AG04449 (cell line): ENCODE data around the gene PPP2R2B.

Experiments
- CTCF ChIA-PET: fragments of 350-600 bp; formaldehyde crosslinking; extraction: SDS; loops from one replicate; lab custom pipeline; 2021; ENCODE audit warnings: antibody characterized with exemption; lab: Yijun Ruan, JAX
- POLR2A ChIA-PET: fragments of 400-600, 350-600 bp; formaldehyde crosslinking; extraction: SDS; loops from one replicate; lab custom pipeline; 2020; ENCODE audit warnings: antibody characterized with exemption, inconsistent platforms; lab: Yijun Ruan, JAX
- DNase-seq: peaks from one replicate; pipeline ENCODE4 v3.0.0-alpha.2; 2010; ENCODE audit warnings: low read depth, low spot score
- H3K4me3 ChIP-seq: 2 replicates; pipeline ENCODE4 v1.5.1; 2011; ENCODE audit warnings: low read depth, mild to moderate bottlenecking, control low read depth, low read length
- TF ChIP-seq, protein P1 (sequence below): IDR thresholded peaks from one replicate; pipeline ENCODE4 v1.5.1; 2011; ENCODE audit warnings: mild to moderate bottlenecking, moderate library complexity, low read length, control low read depth, inconsistent platforms; ENCODE audit not compliant: insufficient read depth; ENCODE audit errors: missing control alignments

Gene PPP2R2B

DNA sequence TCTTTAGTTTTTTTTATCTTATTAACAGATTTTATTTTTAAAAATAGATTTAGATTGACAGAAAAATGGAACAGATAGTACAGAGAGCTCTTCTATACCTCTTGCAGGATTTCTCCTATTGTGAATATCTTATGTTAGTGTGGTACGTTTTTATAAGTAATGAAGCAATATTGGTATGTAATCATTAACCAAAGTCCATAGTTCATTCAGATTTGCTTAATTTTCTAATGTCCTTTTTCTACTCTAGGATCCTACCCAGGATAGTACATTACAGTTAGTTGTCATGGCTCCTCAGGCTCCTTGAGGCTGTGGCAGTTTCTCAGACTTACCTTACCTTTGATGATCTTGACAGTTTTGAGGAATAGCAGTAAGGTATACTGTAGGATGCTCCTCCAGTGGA lies 30.4 kb downstream of the PPP2R2B start:
- ChIA-PET CTCF (no interaction called here), POLR2A (no interaction called here)
- TF ChIP-seq, protein P1, sequence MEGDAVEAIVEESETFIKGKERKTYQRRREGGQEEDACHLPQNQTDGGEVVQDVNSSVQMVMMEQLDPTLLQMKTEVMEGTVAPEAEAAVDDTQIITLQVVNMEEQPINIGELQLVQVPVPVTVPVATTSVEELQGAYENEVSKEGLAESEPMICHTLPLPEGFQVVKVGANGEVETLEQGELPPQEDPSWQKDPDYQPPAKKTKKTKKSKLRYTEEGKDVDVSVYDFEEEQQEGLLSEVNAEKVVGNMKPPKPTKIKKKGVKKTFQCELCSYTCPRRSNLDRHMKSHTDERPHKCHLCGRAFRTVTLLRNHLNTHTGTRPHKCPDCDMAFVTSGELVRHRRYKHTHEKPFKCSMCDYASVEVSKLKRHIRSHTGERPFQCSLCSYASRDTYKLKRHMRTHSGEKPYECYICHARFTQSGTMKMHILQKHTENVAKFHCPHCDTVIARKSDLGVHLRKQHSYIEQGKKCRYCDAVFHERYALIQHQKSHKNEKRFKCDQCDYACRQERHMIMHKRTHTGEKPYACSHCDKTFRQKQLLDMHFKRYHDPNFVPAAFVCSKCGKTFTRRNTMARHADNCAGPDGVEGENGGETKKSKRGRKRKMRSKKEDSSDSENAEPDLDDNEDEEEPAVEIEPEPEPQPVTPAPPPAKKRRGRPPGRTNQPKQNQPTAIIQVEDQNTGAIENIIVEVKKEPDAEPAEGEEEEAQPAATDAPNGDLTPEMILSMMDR: no peak
- H3K4me3 ChIP-seq: no peak overlapping the region
- DNase-seq: no peak

GRCh38 chr5:146840016-146840415 lies 38.5 kb downstream of the PPP2R2B start:
- no peak overlapping the region for H3K4me3 ChIP-seq
- TF ChIP-seq, protein P1: no peak
- no peak for DNase-seq
- POLR2A ChIA-PET: no interaction called here
- CTCF ChIA-PET: no interaction called here

DNA sequence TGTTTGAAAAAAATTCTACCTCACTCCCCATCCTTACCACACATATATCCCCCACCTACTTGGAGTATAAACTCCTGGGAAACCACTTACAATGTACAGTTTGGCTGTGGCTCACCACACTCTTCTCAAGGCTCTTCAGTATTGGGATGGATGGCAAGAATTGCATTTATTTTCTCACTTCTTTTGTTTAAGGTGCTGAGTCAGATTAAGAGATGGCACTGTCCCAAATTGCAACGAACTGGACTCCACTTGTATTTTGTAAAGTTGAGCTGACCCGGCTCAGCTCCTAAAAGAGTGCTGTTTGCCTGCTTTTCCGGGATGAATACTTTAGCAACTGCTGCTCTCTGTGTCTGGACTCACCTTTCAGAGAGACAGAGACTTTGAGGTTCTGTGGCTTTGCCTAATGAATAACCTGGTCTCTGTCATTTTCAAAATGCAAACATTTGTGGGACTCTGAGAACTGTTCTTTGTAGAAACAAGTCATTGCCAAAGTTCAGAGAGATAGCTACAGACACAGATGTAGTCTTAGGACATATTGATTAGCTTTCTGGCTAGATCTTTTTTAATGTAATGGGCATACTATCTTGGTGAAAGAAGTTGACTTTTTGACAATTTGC lies 42.2 kb downstream of the PPP2R2B start:
- POLR2A ChIA-PET: no interaction called here
- DNase-seq: no peak
- CTCF ChIA-PET: no interaction called here
- no peak overlapping the region for H3K4me3 ChIP-seq
- TF ChIP-seq, protein P1: no peak

DNA sequence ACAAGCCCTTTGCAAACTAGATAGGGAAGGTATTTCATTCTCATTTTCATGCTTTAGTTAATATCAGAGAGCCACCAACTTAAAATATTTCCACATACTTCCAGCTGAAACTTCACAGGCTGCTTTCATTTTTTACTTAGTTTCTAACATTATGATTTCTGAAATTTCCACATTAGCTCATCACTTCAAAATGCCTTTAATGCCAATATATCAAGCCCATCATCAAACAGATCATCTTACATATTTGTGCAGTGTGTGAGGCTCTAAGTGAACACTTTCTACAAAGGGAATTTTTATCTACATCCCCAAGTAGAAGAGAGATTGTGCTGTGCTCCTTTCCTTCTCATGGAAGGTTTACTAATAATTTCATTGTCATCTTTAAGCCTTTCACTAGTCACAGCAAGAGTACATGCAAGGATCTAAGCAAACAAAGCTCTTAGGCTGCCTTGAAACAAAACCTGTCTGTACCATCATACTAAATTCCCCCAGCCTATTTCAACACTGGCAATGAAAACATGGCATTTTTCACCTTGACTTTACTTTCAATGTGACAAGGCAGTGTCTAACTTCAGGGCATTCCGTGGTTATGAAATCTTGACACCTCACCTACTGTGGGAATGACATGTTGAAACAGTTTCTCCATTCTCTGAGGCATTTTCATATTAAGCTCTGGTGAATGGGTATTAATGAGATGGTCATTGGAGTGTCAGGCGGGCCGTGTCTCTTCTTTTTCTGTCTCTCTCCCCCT lies 45.4 kb downstream of the PPP2R2B start:
- no peak for DNase-seq
- POLR2A ChIA-PET: no interaction called here
- CTCF ChIA-PET: no interaction called here
- H3K4me3 ChIP-seq: no peak overlapping the region
- TF ChIP-seq, protein P1: no peak

- ChIA-PET CTCF (no interaction called here), POLR2A (no interaction called here)
- no peak overlapping the region for H3K4me3 ChIP-seq
- peak; percentile 9 for DNase-seq
- TF ChIP-seq, protein P1: no peak
Observed at GRCh38 chr5:146828385-146828784, 50.2 kb downstream of the PPP2R2B start.

- ChIA-PET POLR2A (no interaction called here), CTCF (no interaction called here)
- DNase-seq: no peak
- H3K4me3 ChIP-seq: no peak overlapping the region
- TF ChIP-seq, protein P1: no peak
Observed at GRCh38 chr5:146827901-146828300, 50.7 kb downstream of the PPP2R2B start.
